Measurements from ENCODE around the gene RAMP3. TPM values are rescaled to one million over a fixed set of nuclear protein-coding genes. Genes with fewer than 3 reads are reported as not detected.

The RAMP3 gene
- total and polyA plus RNA-seq, 2 donors (not counting 1 experiment from before 2014, with no cell fraction given), result 0.17 TPM; not detected in 1

- Histone ChIP-seq H3K4me3 (replicated peaks in 1 of 4; ENCODE audit: control extremely low read depth in 1 of 4, insufficient read depth in 1 of 4, low read depth in 3 of 4, low read length in 4 of 4) (no peak overlapping the region), H3K79me2 (ENCODE audit: control insufficient read depth, insufficient read depth, low read length) (no peaks in the 10 kb centered on the region), H3K27ac (ENCODE audit: insufficient read depth, low read length) (no peak overlapping the region), H3K4me2 (ENCODE audit: extremely low read depth, insufficient read depth, low read length) (no peak overlapping the region), H2AFZ (ENCODE audit: low read length) (no peak overlapping the region), H3K9ac (ENCODE audit: insufficient read depth, low read length) (no peak overlapping the region), H3K36me3 (ENCODE audit: control insufficient read depth, insufficient read depth, low read length) (no peaks in the 10 kb centered on the region), H3K4me1 (ENCODE audit: control insufficient read depth, extremely low read depth, insufficient read depth, low read length) (no peaks in the 10 kb centered on the region), H4K20me1 (ENCODE audit: control insufficient read depth, extremely low read depth, insufficient read depth, low read length) (no peaks in the 10 kb centered on the region), H3K9me3 (ENCODE audit: control insufficient read depth, insufficient read depth, low read depth, low read length) (no peaks in the 10 kb centered on the region), H3K27me3 (ENCODE audit: control insufficient read depth, insufficient read depth, low read length) (no peaks in the 10 kb centered on the region)
- no peak for TF ChIP-seq EZH2 (IDR thresholded peaks at IDR 0.05; ENCODE audit: low read length, missing control alignments)
- TF ChIP-seq CTCF (conservative IDR thresholded peaks at IDR 0.05 in 1 of 2, IDR thresholded peaks at IDR 0.05 in 1 of 2; ENCODE audit: low read depth in 1 of 2, low read length in 2 of 2), result no peak
- no peak for DNase-seq (ENCODE audit: low read depth in 2 of 2)
These were observed 22.1 kb downstream of the RAMP3 start for GRCh38 chr7:45179666-45180065.

DNA sequence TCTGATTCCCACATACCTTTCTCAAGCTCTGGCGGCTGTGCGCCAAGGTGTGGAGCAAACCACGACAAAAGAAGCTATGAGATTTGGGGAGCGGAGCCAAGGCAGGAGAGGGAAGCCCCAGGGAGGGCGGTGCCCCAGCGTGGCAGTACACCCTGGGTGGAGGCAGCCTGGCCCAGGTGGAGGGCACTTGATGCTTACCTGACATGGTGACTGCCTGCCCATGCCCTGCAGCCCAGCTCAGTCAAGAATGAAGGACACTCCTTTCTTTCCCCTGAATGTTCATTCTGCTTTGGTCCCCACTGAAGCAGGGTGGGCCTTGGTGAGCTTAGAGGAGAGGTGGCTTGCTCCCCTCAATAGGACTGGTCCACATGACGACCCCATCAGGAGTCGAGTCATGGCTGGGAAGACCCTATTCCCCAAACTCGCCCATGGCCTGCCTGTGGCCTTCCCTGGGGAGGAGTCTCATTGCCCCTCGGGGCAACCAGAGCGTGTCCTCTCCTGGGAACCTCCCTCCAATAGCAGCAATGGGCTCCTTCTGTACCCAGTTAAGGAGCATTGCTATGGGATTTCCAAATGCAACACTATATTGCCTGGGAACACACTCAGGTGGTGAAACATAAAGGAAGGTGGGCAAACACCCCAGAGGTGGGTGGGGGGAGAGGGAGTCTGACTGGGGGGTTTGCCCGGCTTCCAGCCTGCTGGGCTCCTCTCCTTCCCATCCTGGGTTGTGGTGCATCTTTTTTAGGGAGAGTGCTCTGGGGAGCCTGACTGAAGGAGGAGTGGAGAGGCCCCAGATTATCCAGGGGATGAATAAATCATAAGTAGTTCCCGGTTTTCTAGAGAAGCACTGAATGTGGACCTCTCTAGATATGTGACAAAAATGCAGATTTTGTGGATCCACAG is 22.7 kb downstream of the RAMP3 start:
- DNase-seq (ENCODE audit: low read depth in 2 of 2), result no peak
- Histone ChIP-seq H3K27me3 (ENCODE audit: control insufficient read depth, insufficient read depth, low read length) (no peaks in the 10 kb centered on the region), H3K36me3 (ENCODE audit: control insufficient read depth, insufficient read depth, low read length) (no peaks in the 10 kb centered on the region), H3K27ac (ENCODE audit: insufficient read depth, low read length) (no peak overlapping the region), H4K20me1 (ENCODE audit: control insufficient read depth, extremely low read depth, insufficient read depth, low read length) (no peaks in the 10 kb centered on the region), H3K79me2 (ENCODE audit: control insufficient read depth, insufficient read depth, low read length) (no peaks in the 10 kb centered on the region), H3K4me2 (ENCODE audit: extremely low read depth, insufficient read depth, low read length) (no peak overlapping the region), H3K9ac (ENCODE audit: insufficient read depth, low read length) (no peak overlapping the region), H3K9me3 (ENCODE audit: control insufficient read depth, insufficient read depth, low read depth, low read length) (no peaks in the 10 kb centered on the region), H3K4me1 (ENCODE audit: control insufficient read depth, extremely low read depth, insufficient read depth, low read length) (no peaks in the 10 kb centered on the region), H2AFZ (ENCODE audit: low read length) (no peak overlapping the region), H3K4me3 (replicated peaks in 1 of 4; ENCODE audit: control extremely low read depth in 1 of 4, insufficient read depth in 1 of 4, low read depth in 3 of 4, low read length in 4 of 4) (no peak overlapping the region)
- no peak for TF ChIP-seq EZH2 (IDR thresholded peaks at IDR 0.05; ENCODE audit: low read length, missing control alignments)

DNA sequence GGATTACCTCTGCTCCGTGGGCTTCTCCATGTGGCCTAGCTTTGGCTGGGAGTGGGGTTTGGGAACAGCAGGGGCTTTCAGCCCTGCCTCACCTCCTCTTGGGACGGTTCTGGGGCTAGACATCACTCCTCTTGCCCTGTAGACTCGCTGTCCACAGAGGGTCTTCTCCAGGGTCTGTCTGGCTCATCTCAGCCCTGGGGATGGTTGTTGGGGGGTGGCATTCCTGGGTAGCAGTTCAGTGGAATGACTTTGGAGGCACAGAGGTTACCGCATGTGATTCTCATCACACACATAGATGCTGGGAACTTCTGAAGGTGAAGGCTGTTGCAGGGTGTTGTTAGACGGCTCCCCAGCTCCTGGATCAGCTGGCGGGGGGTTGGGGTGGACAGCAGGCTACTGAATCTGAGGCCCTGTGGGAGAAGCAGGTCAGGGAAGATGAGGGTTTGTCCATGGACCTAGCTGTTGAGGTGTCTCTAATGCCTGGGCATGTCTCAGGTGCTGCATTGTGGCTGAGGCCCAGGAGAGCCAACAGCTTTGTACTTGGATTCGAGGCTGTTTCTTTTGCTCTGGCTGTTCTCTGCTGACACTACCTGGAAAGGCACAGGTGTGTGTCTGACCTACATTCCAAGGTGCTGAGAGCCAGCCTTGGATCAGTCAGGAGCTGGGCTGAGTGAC is 23.8 kb downstream of the RAMP3 start:
- no peaks in the 10 kb centered on the region for H3K27me3 ChIP-seq (ENCODE audit: control insufficient read depth, insufficient read depth, low read length)

More for the DNA sequence above, 23.8 kb downstream of the RAMP3 start:
- H2AFZ ChIP-seq (ENCODE audit: low read length), result no peak overlapping the region
- H3K36me3 ChIP-seq (ENCODE audit: control insufficient read depth, insufficient read depth, low read length), result no peaks in the 10 kb centered on the region
- no peak for DNase-seq (ENCODE audit: low read depth in 2 of 2)
- no peak overlapping the region for H3K9ac ChIP-seq (ENCODE audit: insufficient read depth, low read length)
- H3K4me2 ChIP-seq (ENCODE audit: extremely low read depth, insufficient read depth, low read length), result no peak overlapping the region
- no peak overlapping the region for H3K27ac ChIP-seq (ENCODE audit: insufficient read depth, low read length)
- no peak for TF ChIP-seq EZH2 (IDR thresholded peaks at IDR 0.05; ENCODE audit: low read length, missing control alignments)
- no peak for TF ChIP-seq CTCF (conservative IDR thresholded peaks at IDR 0.05 in 1 of 2, IDR thresholded peaks at IDR 0.05 in 1 of 2; ENCODE audit: low read depth in 1 of 2, low read length in 2 of 2)
- no peaks in the 10 kb centered on the region for H3K4me1 ChIP-seq (ENCODE audit: control insufficient read depth, extremely low read depth, insufficient read depth, low read length)
- H4K20me1 ChIP-seq (ENCODE audit: control insufficient read depth, extremely low read depth, insufficient read depth, low read length), result no peaks in the 10 kb centered on the region
- no peaks in the 10 kb centered on the region for H3K9me3 ChIP-seq (ENCODE audit: control insufficient read depth, insufficient read depth, low read depth, low read length)
- H3K4me3 ChIP-seq (replicated peaks in 1 of 4; ENCODE audit: control extremely low read depth in 1 of 4, insufficient read depth in 1 of 4, low read depth in 3 of 4, low read length in 4 of 4), result no peak overlapping the region
- H3K79me2 ChIP-seq (ENCODE audit: control insufficient read depth, insufficient read depth, low read length), result no peaks in the 10 kb centered on the region

Measured in fibroblast of lung (primary cell).